Endometrial microvascular endothelial cells (primary cell): ENCODE data around the gene CYSTM1. TPM values are rescaled to one million over a fixed set of nuclear protein-coding genes. Genes with fewer than 3 reads are reported as not detected.

Experiments
- in situ Hi-C: cut with HindIII; loops from 2 replicates; pipeline ENCODE4 v1.10.0; 2017; ENCODE audit warnings: low sequenced_read_pairs, low pct_unique_long_range_greater_than_20kb; ENCODE audit errors: inconsistent ontology term
- total RNA-seq: library from RNA; depleted of rRNA; stranded (reverse); fragments of >200 nt; gene quantifications from one replicate; pipeline ENCODE4 v1.2.3, GENCODE V29; 2015; ENCODE audit errors: inconsistent ontology term

CYSTM1 gene
- total RNA-seq, 1 donor from 2014 or later, result 42.2 TPM

GRCh38 chr5:140221697-140222223 is 46.8 kb downstream of the CYSTM1 start:
- in situ Hi-C loops, result no loop called here

- in situ Hi-C loops, result no loop called here
These were observed 47.4 kb downstream of the CYSTM1 start for GRCh38 chr5:140222416-140222815.

GRCh38 chr5:140223567-140223966 is 48.6 kb downstream of the CYSTM1 start:
- in situ Hi-C loops, result no loop called here

GRCh38 chr5:140224658-140225057 is 49.7 kb downstream of the CYSTM1 start:
- in situ Hi-C loops, result no loop called here

- in situ Hi-C loops, result no loop called here
These were observed 50.4 kb downstream of the CYSTM1 start for GRCh38 chr5:140225396-140225795.

- in situ Hi-C loops, result no loop called here
These were observed 52.1 kb downstream of the CYSTM1 start for GRCh38 chr5:140227046-140227445.

- in situ Hi-C loops, result no loop called here
These were observed 53.4 kb downstream of the CYSTM1 start for GRCh38 chr5:140228364-140228837.

- in situ Hi-C loops, result no loop called here
These were observed 55.4 kb downstream of the CYSTM1 start for GRCh38 chr5:140230373-140230772.

GRCh38 chr5:140232731-140233130 is 57.7 kb downstream of the CYSTM1 start:
- in situ Hi-C loops, result no loop called here

- in situ Hi-C loops, result no loop called here
These were observed 59.5 kb downstream of the CYSTM1 start for GRCh38 chr5:140234377-140234989.

- in situ Hi-C loops, result no loop called here
These were observed 61.0 kb downstream of the CYSTM1 start for GRCh38 chr5:140235791-140236551.

GRCh38 chr5:140236891-140237598 is 62.1 kb downstream of the CYSTM1 start:
- in situ Hi-C loops, result no loop called here

GRCh38 chr5:140238756-140239155 is 63.8 kb downstream of the CYSTM1 start:
- in situ Hi-C loops, result no loop called here

GRCh38 chr5:140239461-140239860 is 64.5 kb downstream of the CYSTM1 start:
- in situ Hi-C loops, result no loop called here

GRCh38 chr5:140239939-140240700 is 65.1 kb downstream of the CYSTM1 start:
- in situ Hi-C loops, result no loop called here

- in situ Hi-C loops, result no loop called here
These were observed 66.2 kb downstream of the CYSTM1 start for GRCh38 chr5:140240987-140241706.

GRCh38 chr5:140242099-140242498 is 67.1 kb downstream of the CYSTM1 start:
- in situ Hi-C loops, result no loop called here

GRCh38 chr5:140242890-140243585 is 68.0 kb downstream of the CYSTM1 start:
- in situ Hi-C loops, result no loop called here
